Ishikawa (cell line): ENCODE measurements around the gene DHFR2.

ENCODE experiments used
- CEBPB ChIP-seq: IDR thresholded peaks from 2 replicates; pipeline ENCODE4 v1.6.1; 2012
- CREB1 ChIP-seq: IDR thresholded peaks from 2 replicates; pipeline ENCODE4 v1.6.1; 2012; ENCODE audit warnings: low read depth
- EGR1 ChIP-seq: IDR thresholded peaks from 2 replicates; pipeline ENCODE4 v1.6.1; 2012
- EP300 ChIP-seq: IDR thresholded peaks from 2 replicates; pipeline ENCODE4 v1.6.1; 2012; ENCODE audit warnings: borderline replicate concordance
- FOXM1 ChIP-seq: IDR thresholded peaks from 2 replicates; pipeline ENCODE4 v1.6.1; 2012; ENCODE audit warnings: low read depth, borderline replicate concordance
- NFIC ChIP-seq: IDR thresholded peaks from 2 replicates; pipeline ENCODE4 v1.6.1; 2012
- RAD21 ChIP-seq: IDR thresholded peaks from 2 replicates; pipeline ENCODE4 v1.6.1; 2012; ENCODE audit warnings: low read depth
- TAF1 ChIP-seq: IDR thresholded peaks from 2 replicates; pipeline ENCODE4 v1.6.1; 2012; ENCODE audit warnings: low read depth, mild to moderate bottlenecking
- TCF12 ChIP-seq: IDR thresholded peaks from 2 replicates; pipeline ENCODE4 v1.6.1; 2012; ENCODE audit warnings: low read depth
- TEAD4 ChIP-seq: IDR thresholded peaks from 2 replicates; pipeline ENCODE4 v1.6.1; 2012
- YY1 ChIP-seq: IDR thresholded peaks from 2 replicates; pipeline ENCODE4 v1.6.1; 2012; ENCODE audit warnings: low read depth
- ZBTB7A ChIP-seq: IDR thresholded peaks from 2 replicates; pipeline ENCODE4 v1.6.1; 2012; ENCODE audit warnings: low read depth
- TF ChIP-seq, protein P1 (sequence below): IDR thresholded peaks from 2 replicates; pipeline ENCODE4 v1.6.1; 2012; ENCODE audit warnings: low read depth, mild to moderate bottlenecking
- TF ChIP-seq, protein P2 (sequence below): IDR thresholded peaks from 2 replicates; pipeline ENCODE4 v1.6.1; 2012
- TF ChIP-seq, protein P3 (sequence below): IDR thresholded peaks from 2 replicates; pipeline ENCODE4 v1.6.1; 2012

Gene DHFR2

DNA sequence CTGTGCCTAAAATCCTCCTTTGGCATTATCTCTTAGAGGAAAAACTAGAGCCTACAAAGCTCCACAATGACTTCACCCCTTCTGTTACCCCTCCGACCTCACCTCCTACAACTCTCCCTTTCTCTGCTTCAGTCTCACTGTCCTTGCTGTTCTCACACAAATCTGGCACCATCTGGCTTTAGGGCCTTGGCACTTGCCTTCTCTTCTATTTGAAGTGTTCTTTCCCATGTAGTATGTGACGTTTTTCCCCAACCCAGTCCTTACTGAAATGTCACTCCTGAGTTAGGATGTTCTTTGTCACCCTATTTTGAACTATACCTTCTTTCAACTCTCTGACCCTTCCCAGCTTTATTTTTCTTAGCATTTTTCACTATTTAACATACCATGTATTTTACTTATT, 43.1 kb downstream of the DHFR2 start:
- TF ChIP-seq, protein P1, sequence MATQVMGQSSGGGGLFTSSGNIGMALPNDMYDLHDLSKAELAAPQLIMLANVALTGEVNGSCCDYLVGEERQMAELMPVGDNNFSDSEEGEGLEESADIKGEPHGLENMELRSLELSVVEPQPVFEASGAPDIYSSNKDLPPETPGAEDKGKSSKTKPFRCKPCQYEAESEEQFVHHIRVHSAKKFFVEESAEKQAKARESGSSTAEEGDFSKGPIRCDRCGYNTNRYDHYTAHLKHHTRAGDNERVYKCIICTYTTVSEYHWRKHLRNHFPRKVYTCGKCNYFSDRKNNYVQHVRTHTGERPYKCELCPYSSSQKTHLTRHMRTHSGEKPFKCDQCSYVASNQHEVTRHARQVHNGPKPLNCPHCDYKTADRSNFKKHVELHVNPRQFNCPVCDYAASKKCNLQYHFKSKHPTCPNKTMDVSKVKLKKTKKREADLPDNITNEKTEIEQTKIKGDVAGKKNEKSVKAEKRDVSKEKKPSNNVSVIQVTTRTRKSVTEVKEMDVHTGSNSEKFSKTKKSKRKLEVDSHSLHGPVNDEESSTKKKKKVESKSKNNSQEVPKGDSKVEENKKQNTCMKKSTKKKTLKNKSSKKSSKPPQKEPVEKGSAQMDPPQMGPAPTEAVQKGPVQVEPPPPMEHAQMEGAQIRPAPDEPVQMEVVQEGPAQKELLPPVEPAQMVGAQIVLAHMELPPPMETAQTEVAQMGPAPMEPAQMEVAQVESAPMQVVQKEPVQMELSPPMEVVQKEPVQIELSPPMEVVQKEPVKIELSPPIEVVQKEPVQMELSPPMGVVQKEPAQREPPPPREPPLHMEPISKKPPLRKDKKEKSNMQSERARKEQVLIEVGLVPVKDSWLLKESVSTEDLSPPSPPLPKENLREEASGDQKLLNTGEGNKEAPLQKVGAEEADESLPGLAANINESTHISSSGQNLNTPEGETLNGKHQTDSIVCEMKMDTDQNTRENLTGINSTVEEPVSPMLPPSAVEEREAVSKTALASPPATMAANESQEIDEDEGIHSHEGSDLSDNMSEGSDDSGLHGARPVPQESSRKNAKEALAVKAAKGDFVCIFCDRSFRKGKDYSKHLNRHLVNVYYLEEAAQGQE, result no peak
- TF ChIP-seq EP300 (no peak), YY1 (no peak), CEBPB (no peak), TCF12 (no peak), NFIC (no peak), TAF1 (no peak), FOXM1 (no peak), EGR1 (no peak), TEAD4 (no peak), CREB1 (no peak), RAD21 (no peak), ZBTB7A (no peak)
- TF ChIP-seq, protein P2, sequence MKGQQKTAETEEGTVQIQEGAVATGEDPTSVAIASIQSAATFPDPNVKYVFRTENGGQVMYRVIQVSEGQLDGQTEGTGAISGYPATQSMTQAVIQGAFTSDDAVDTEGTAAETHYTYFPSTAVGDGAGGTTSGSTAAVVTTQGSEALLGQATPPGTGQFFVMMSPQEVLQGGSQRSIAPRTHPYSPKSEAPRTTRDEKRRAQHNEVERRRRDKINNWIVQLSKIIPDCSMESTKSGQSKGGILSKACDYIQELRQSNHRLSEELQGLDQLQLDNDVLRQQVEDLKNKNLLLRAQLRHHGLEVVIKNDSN, result no peak
- TF ChIP-seq, protein P3, sequence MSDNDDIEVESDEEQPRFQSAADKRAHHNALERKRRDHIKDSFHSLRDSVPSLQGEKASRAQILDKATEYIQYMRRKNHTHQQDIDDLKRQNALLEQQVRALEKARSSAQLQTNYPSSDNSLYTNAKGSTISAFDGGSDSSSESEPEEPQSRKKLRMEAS, result no peak

DNA sequence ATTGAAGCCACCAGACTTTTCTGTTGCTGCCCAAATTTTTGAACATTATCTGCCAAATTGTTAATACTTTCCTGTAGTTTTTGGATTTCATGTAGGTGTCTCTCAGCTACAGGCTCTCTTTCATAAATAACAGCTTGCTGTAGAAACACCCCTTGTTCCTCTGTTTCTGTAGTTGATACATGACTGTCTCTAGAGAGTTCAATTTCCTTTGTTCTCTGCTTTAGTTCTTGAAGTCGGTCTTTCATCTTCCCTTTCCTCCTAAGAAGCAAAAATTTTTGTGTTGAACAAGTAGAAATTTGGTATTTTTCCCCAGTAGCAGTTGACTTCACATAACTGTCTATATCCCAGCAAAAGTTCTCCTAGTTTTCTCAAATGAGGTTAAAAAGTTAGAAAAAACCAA, 47.7 kb downstream of the DHFR2 start:
- no peak for TF ChIP-seq CREB1
- TF ChIP-seq, protein P1, result no peak
- TF ChIP-seq ZBTB7A, result no peak
- TF ChIP-seq TEAD4, result no peak
- TF ChIP-seq, protein P2, result no peak
- no peak for TF ChIP-seq EGR1
- TF ChIP-seq CEBPB, result no peak
- no peak for TF ChIP-seq FOXM1
- TF ChIP-seq, protein P3, result no peak
- TF ChIP-seq RAD21, result no peak
- no peak for TF ChIP-seq TCF12
- no peak for TF ChIP-seq EP300

DNA sequence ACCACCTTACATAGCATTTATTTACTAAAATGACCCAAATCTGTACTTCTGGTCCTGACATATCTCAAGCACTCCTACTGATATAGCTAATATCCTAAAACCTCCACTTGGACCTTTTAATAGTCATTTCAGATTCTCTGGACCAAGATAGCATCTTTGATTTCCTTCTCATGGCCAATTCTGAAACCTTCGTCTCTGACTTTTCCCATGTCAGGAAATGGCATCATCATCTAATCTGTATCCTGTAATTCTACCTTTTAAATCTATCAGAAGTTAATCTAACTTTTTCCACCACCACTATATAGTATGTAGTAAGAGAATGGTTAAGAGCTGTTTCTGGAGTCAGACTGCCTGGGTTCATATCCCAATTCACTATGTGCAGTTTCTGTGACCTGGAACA, 50.5 kb downstream of the DHFR2 start:
- no peak for TF ChIP-seq FOXM1
- no peak for TF ChIP-seq TEAD4

DNA sequence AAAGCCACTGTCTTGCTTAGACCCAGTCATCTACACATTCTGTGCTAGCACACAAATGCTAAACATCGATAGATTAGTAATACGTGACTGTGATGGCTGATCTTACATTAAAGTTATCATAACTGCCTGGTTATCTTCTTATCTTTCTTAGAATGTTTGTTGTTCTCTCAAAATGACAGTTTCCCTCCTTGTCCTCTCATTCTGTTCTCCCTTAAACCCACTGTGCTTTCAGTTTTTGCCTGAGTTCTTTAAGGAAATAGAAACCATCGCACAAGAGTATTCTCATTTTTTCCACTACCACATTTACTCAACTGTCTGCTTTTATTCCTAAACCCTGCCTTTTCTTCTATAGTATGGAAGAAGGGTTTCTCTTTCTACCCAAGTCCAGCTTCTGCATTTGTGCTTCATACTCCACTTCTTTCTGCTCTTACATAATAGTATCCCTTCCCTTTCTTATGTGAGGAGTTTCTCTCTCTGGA, 51.4 kb downstream of the DHFR2 start:
- TF ChIP-seq TEAD4 (no peak), TCF12 (no peak), EGR1 (no peak), CEBPB (no peak), ZBTB7A (no peak), EP300 (no peak), TAF1 (no peak), NFIC (no peak), CREB1 (no peak), YY1 (no peak), FOXM1 (no peak), RAD21 (no peak)
- TF ChIP-seq, protein P3, result no peak
- TF ChIP-seq, protein P1, result no peak
- TF ChIP-seq, protein P2, result no peak
